Liver (tissue), 9 donors: ENCODE measurements around the gene RBFOX1. TPM values are rescaled to one million over a fixed set of nuclear protein-coding genes. Genes with fewer than 3 reads are reported as not detected.

ENCODE experiments used
- DNase-seq: peaks from one replicate; pipeline ENCODE4 v3.0.0-alpha.2; 2017; ENCODE audit warnings: low spot score
- H3K27ac ChIP-seq, 2 donors: one replicate each; pipeline ENCODE4 v1.7.0; 2013; ENCODE audit warnings: inconsistent platforms in 2 of 2, low read length in 2 of 2, control low read depth in 1 of 2, low read depth in 1 of 2, mild to moderate bottlenecking in 1 of 2
- H3K27me3 ChIP-seq, 4 donors: one replicate each; pipeline versions ENCODE4 v1.6.1 to v1.7.0; 2013; ENCODE audit warnings: low read length in 3 of 4, inconsistent platforms in 1 of 4, mild to moderate bottlenecking in 1 of 4, moderate library complexity in 1 of 4; ENCODE audit not compliant: control insufficient read depth in 4 of 4, insufficient read depth in 4 of 4
- H3K36me3 ChIP-seq, 4 donors: one replicate each; pipeline versions ENCODE4 v1.6.1 to v1.7.0; 2013; ENCODE audit warnings: low read length in 3 of 4, mild to moderate bottlenecking in 3 of 4, low read depth in 1 of 4, moderate library complexity in 1 of 4; ENCODE audit not compliant: control insufficient read depth in 4 of 4, insufficient read depth in 3 of 4
- H3K4me1 ChIP-seq, 4 donors: one replicate each; pipeline versions ENCODE4 v1.6.1 to v1.7.0; 2013; ENCODE audit warnings: low read length in 3 of 4, mild to moderate bottlenecking in 3 of 4, moderate library complexity in 1 of 4; ENCODE audit not compliant: control insufficient read depth in 4 of 4, insufficient read depth in 4 of 4
- H3K4me3 ChIP-seq, 3 donors: one replicate each; pipeline versions ENCODE4 v1.6.1 to v1.7.0; 2013; ENCODE audit warnings: low read length in 3 of 3, control low read depth in 1 of 3, low read depth in 1 of 3, mild to moderate bottlenecking in 1 of 3
- H3K9ac ChIP-seq, 2 donors: one replicate each; pipeline ENCODE4 v1.7.0; 2013; ENCODE audit warnings: low read length in 2 of 2, mild to moderate bottlenecking in 2 of 2, moderate library complexity in 2 of 2, control low read depth in 1 of 2, low read depth in 1 of 2
- H3K9me3 ChIP-seq, 4 donors: one replicate each; pipeline versions ENCODE4 v1.6.1 to v1.7.0; 2013; ENCODE audit warnings: low read length in 3 of 4; ENCODE audit not compliant: control insufficient read depth in 4 of 4
- CTCF ChIP-seq: fragments of 150-350 bp; IDR thresholded peaks from 2 replicates; pipeline ENCODE4 v1.5.1; 2017; ENCODE audit warnings: improper control_type of control experiment, low read depth, low read length; ENCODE audit not compliant: missing input control
- EGR1 ChIP-seq, 2 donors: IDR thresholded peaks; 2 replicates each; pipeline ENCODE4 v1.6.1; 2016 to 2018; ENCODE audit warnings: antibody characterized with exemption in 2 of 2, low read depth in 2 of 2
- FOXA1 ChIP-seq: IDR thresholded peaks from 2 replicates; pipeline ENCODE4 v1.6.1; 2016; ENCODE audit warnings: antibody characterized with exemption
- FOXA2 ChIP-seq: IDR thresholded peaks from 2 replicates; pipeline ENCODE4 v1.6.1; 2016; ENCODE audit warnings: antibody characterized with exemption
- GABPA ChIP-seq, 2 donors: IDR thresholded peaks in 1 of 2; conservative IDR thresholded peaks in 1 of 2; 2 replicates each; pipeline ENCODE4 v1.6.1; 2016; ENCODE audit warnings: antibody characterized with exemption in 2 of 2, mild to moderate bottlenecking in 1 of 2, moderate library complexity in 1 of 2
- HNF4A ChIP-seq, 2 donors: conservative IDR thresholded peaks; 2 replicates each; pipeline ENCODE4 v1.6.1; 2016; ENCODE audit warnings: antibody characterized with exemption in 2 of 2, mild to moderate bottlenecking in 2 of 2
- HNF4G ChIP-seq: IDR thresholded peaks from 2 replicates; pipeline ENCODE4 v1.6.1; 2016; ENCODE audit warnings: antibody characterized with exemption
- JUND ChIP-seq, 2 donors: IDR thresholded peaks; 2 replicates each; pipeline ENCODE4 v1.6.1; 2016; ENCODE audit warnings: antibody characterized with exemption in 2 of 2
- NR2F2 ChIP-seq: IDR thresholded peaks from 2 replicates; pipeline ENCODE4 v1.6.1; 2016; ENCODE audit warnings: antibody characterized with exemption
- RAD21 ChIP-seq, 2 donors: IDR thresholded peaks; 2 replicates each; pipeline ENCODE4 v1.6.1; 2016; ENCODE audit warnings: antibody characterized with exemption in 2 of 2, mild to moderate bottlenecking in 2 of 2
- RXRA ChIP-seq, 2 donors: IDR thresholded peaks; 2 replicates each; pipeline ENCODE4 v1.6.1; 2017 to 2018; ENCODE audit warnings: antibody characterized with exemption in 2 of 2, mild to moderate bottlenecking in 1 of 2
- SP1 ChIP-seq: IDR thresholded peaks from 2 replicates; pipeline ENCODE4 v1.6.1; 2018; ENCODE audit warnings: antibody characterized with exemption, mild to moderate bottlenecking
- TAF1 ChIP-seq: conservative IDR thresholded peaks from 2 replicates; pipeline ENCODE4 v1.6.1; 2016; ENCODE audit warnings: antibody characterized with exemption, mild to moderate bottlenecking
- ZBTB33 ChIP-seq: IDR thresholded peaks from 2 replicates; pipeline ENCODE4 v1.6.1; 2016; ENCODE audit warnings: antibody characterized with exemption
- WGBS: extraction: QIAGEN DNeasy Blood & Tissue Kit; methylation state at CpG from one replicate; pipeline ENCODE4 v1.1.7; 2013; 5-methylcytosine and 5-hydroxymethylcytosine counted together
- polyA plus RNA-seq, 2 donors: library from polyadenylated mRNA; stranded (reverse) in 1 of 2; unstranded in 1 of 2; fragments of 200-250 nt in 1 of 2; fragments of >200 nt in 1 of 2; fragmentation: Nextera tagmentation in 1 of 2; extraction: Ambion mirVana in 1 of 2; gene quantifications; one replicate each; pipeline versions ENCODE4 v1.2.1 to v1.2.3, GENCODE V29; 2013 to 2015
- total RNA-seq, 2 donors: library from RNA; depleted of rRNA; stranded (reverse); fragments of >200 nt; gene quantifications; one replicate each; pipeline ENCODE4 v1.2.3, GENCODE V29; 2014
- TF ChIP-seq, protein P1 (sequence below): IDR thresholded peaks from 2 replicates; pipeline ENCODE4 v1.6.1; 2016; ENCODE audit warnings: antibody characterized with exemption, mild to moderate bottlenecking
- TF ChIP-seq, protein P2 (sequence below): IDR thresholded peaks from 2 replicates; pipeline ENCODE4 v1.6.1; 2016; ENCODE audit warnings: antibody characterized with exemption
- TF ChIP-seq, protein P3 (sequence below): IDR thresholded peaks from 2 replicates; pipeline ENCODE4 v1.6.1; 2016; ENCODE audit warnings: antibody characterized with exemption
- donor health status: healthy.
- donor health status: healthy.
- donor health status: healthy.
- donor health status: healthy.
- donor health status: healthy.

The RBFOX1 gene
- total and polyA plus RNA-seq, 4 donors: not detected

DNA sequence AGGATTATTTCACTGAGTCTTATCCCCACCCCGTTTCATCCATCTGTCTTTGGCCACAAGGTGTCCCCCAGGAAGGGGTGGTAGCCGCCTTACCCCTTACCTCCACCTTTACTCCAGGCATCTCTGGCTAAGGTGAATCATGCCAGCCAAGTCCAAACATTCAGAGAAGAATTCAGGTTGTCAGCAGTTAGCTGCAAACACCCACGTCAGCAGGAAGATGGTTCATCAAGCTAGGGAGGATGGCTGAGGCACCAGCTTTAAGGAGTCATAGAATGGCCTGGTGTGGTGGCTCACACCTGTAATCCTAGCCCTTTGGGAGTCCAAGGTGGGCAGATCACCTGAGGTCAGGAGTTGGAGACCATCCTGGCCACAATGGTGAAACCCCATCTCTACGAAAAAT is 61.0 kb downstream of the RBFOX1 start:
- Histone ChIP-seq H3K27me3 (no peaks in the 10 kb centered on the region), H3K36me3 (no peaks in the 10 kb centered on the region), H3K9ac (no peak overlapping the region), H3K9me3 (no peaks in the 10 kb centered on the region), H3K4me3 (no peak overlapping the region), H3K4me1 (no peaks in the 10 kb centered on the region), H3K27ac (no peak overlapping the region)
- no peak for DNase-seq
- WGBS: 86% methylated on average over 4 of the region's 4 CpGs
- TF ChIP-seq ZBTB33 (no peak), FOXA1 (no peak), FOXA2 (no peak), RXRA (IDR thresholded peaks at IDR 0.05) (no peak), TAF1 (no peak), NR2F2 (no peak), HNF4A (conservative IDR thresholded peaks at IDR 0.05) (no peak)
- TF ChIP-seq, protein P1, sequence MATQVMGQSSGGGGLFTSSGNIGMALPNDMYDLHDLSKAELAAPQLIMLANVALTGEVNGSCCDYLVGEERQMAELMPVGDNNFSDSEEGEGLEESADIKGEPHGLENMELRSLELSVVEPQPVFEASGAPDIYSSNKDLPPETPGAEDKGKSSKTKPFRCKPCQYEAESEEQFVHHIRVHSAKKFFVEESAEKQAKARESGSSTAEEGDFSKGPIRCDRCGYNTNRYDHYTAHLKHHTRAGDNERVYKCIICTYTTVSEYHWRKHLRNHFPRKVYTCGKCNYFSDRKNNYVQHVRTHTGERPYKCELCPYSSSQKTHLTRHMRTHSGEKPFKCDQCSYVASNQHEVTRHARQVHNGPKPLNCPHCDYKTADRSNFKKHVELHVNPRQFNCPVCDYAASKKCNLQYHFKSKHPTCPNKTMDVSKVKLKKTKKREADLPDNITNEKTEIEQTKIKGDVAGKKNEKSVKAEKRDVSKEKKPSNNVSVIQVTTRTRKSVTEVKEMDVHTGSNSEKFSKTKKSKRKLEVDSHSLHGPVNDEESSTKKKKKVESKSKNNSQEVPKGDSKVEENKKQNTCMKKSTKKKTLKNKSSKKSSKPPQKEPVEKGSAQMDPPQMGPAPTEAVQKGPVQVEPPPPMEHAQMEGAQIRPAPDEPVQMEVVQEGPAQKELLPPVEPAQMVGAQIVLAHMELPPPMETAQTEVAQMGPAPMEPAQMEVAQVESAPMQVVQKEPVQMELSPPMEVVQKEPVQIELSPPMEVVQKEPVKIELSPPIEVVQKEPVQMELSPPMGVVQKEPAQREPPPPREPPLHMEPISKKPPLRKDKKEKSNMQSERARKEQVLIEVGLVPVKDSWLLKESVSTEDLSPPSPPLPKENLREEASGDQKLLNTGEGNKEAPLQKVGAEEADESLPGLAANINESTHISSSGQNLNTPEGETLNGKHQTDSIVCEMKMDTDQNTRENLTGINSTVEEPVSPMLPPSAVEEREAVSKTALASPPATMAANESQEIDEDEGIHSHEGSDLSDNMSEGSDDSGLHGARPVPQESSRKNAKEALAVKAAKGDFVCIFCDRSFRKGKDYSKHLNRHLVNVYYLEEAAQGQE: no peak
- TF ChIP-seq, protein P2, sequence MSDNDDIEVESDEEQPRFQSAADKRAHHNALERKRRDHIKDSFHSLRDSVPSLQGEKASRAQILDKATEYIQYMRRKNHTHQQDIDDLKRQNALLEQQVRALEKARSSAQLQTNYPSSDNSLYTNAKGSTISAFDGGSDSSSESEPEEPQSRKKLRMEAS: no peak

DNA sequence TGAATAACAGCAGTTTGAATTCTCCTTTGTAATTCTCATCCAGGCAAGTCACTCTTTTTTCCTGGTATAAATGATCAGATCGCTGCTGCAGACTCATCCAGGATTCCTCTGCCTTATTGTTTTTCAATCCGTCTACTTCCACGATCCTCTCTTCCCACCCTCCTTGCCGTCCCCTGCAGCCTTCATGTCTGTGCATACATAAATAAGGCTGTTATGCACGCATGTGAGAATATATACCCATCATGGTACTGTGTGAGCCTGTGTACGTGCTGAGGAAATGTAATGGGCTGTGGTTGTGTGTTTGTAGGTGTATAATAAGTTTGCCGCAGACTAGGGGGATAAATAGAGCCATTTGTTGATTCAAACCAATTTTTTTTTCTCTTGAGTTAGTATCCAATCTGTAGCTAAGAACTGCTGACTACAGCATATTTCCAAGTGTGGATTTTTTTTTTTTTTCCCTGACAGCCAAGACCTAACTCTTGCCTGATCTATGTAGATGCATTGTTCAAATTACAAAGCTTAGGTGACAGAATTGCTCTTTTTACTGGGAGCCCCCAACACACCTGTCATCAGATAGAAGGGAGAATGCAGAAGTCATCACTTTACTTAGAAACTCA is 62.2 kb downstream of the RBFOX1 start:
- Histone ChIP-seq H3K9ac (no peak overlapping the region), H3K36me3 (no peaks in the 10 kb centered on the region), H3K27me3 (no peaks in the 10 kb centered on the region), H3K4me3 (no peak overlapping the region), H3K9me3 (no peaks in the 10 kb centered on the region), H3K27ac (no peak overlapping the region), H3K4me1 (no peaks in the 10 kb centered on the region)
- 76% methylated on average over 7 of the region's 7 CpGs for WGBS
- no peak for DNase-seq
- TF ChIP-seq, protein P2: no peak
- TF ChIP-seq RAD21 (IDR thresholded peaks at IDR 0.05) (no peak), EGR1 (IDR thresholded peaks at IDR 0.05; ENCODE audit: low read depth in 2 of 2) (no peak), SP1 (no peak), HNF4G (no peak), JUND (IDR thresholded peaks at IDR 0.05) (no peak), FOXA2 (no peak), RXRA (IDR thresholded peaks at IDR 0.05) (no peak), TAF1 (no peak), CTCF (no peak), ZBTB33 (no peak), NR2F2 (no peak), GABPA (IDR thresholded peaks at IDR 0.05 in 1 of 2, conservative IDR thresholded peaks at IDR 0.05 in 1 of 2) (no peak), FOXA1 (no peak)
- TF ChIP-seq, protein P3, sequence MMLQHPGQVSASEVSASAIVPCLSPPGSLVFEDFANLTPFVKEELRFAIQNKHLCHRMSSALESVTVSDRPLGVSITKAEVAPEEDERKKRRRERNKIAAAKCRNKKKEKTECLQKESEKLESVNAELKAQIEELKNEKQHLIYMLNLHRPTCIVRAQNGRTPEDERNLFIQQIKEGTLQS: no peak
- TF ChIP-seq, protein P1: no peak
